ENCODE data around the gene RETREG2.
A peak's percentile ranks its signal among the peaks of the same experiment; 100 is the strongest.

RETREG2 gene

GRCh38 chr2:219171231-219171651 lies 6.8 kb upstream of the RETREG2 start:
- DNase-seq = no peak

GRCh38 chr2:219172231-219173154 lies 5.6 kb upstream of the RETREG2 start:
- no peak for DNase-seq

GRCh38 chr2:219173176-219173575 lies 4.9 kb upstream of the RETREG2 start:
- DNase-seq = no peak

GRCh38 chr2:219174146-219174545 lies 3.9 kb upstream of the RETREG2 start:
- no peak for DNase-seq

DNA sequence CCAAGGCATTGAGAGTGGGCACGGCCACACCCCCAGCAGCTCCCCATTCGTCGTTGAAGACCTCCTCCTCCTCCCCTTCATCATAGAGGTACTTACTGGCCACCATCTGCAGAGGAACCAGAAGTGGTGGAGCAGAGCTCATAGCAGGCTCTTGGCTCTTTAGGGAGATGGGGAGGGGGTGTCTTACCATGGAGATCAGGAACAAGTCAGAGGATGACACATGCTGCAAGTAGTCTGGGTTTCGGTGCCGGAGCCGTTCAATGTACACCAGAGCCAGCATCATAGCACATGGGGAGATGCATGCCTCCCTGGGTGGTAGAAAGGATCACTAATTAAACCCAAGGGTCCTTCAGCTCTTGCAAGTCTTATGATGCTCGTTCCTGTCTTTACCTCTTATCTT lies 3.3 kb upstream of the RETREG2 start:
- DNase-seq = no peak

GRCh38 chr2:219175486-219175885 lies 2.6 kb upstream of the RETREG2 start:
- DNase-seq = no peak

GRCh38 chr2:219175928-219176817 lies 1.9 kb upstream of the RETREG2 start:
- no peak for DNase-seq

- peak; percentile 36 for DNase-seq
Measured at GRCh38 chr2:219176818-219177551, 1.1 kb upstream of the RETREG2 start, which contains the start of gene CNPPD1. TSS of gene CNPPD1 (minus strand) at chr2:219176925. CDS start at chr2:219176828, 97 bp downstream.

- no peak for DNase-seq
Measured at GRCh38 chr2:219178377-219179175, 501 bp downstream of the RETREG2 start.

- DNase-seq = no peak
Measured at GRCh38 chr2:219179601-219180465, 1.8 kb downstream of the RETREG2 start.

GRCh38 chr2:219180961-219181360 lies 2.9 kb downstream of the RETREG2 start:
- DNase-seq = no peak

- no peak for DNase-seq
Measured at GRCh38 chr2:219181531-219181930, 3.5 kb downstream of the RETREG2 start.

GRCh38 chr2:219182331-219183150 lies 4.5 kb downstream of the RETREG2 start:
- no peak for DNase-seq

DNA sequence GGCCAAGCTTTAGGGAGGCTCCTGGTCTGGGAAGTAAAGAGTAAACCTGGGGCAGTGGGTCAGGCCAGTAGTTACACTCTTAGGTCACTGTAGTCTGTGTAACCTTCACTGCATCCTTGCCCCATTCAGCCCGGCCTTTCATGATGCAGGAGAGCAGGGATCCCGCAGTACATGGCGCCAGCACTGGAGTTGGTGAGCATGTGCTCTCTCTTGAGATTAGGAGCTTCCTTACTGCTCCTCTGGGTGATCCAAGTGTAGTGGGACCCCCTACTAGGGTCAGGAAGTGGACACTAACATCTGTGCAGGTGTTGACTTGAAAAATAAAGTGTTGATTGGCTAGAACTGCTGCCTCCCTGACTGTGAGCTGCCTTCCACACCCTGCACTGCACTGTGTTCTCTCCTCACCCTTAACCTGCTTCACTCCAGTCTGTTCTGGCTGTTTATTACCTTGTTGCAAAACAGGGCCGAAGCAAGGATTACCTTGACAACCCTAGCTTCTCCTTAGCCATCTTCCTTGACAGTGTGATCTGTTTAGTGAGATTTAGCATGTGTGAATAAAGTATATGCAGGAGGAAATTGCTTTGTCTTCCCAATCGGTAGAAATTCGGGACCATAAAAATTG lies 5.2 kb downstream of the RETREG2 start:
- no peak for DNase-seq

DNA sequence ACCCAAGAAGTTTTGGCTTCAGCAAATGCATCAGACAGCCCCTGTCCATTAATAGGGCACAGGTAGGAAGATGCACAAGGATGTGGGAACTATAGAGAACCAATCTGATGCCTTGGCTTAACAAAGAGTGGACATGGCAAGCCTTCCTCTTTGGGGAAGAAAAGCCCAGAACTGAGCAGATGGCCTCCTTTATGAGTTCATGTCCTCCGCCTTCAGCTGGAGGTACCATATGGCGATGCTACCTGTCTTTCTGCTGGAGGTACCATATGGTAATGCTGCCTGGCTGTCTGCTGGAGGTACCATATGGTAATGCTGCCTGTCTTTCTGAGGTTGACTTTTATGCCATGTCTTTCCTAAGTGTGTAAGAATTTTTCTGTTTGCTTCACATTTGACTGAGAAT lies 6.0 kb downstream of the RETREG2 start:
- no peak for DNase-seq

GRCh38 chr2:219186754-219187456 lies 8.8 kb downstream of the RETREG2 start:
- DNase-seq = no peak

- no peak for DNase-seq
Measured at GRCh38 chr2:219197388-219197787, 19.3 kb downstream of the RETREG2 start.

DNA sequence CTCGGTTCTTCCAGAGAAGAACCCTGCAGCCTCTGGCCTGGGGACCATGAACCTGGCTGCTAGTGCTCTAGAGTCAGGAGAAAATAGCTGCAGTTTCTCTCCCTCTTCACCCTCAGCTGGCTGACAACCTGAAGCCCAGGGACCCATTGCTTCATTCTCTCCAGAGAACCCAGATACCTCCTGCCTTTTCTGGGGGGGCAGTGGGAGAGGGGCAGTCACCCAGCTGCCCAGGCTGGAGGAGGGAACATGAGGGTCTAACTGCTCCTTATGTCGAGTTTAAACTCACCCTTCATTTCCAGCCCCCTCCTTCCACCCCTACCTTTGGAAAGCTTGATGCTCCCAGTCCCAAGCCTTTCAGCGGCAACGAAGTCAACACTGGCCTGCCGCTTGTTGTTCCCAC lies 20.9 kb downstream of the RETREG2 start:
- no peak for DNase-seq

Data from NCI-H1048 (cell line).